ENCODE data around the gene TEKT5.

The TEKT5 gene

DNA sequence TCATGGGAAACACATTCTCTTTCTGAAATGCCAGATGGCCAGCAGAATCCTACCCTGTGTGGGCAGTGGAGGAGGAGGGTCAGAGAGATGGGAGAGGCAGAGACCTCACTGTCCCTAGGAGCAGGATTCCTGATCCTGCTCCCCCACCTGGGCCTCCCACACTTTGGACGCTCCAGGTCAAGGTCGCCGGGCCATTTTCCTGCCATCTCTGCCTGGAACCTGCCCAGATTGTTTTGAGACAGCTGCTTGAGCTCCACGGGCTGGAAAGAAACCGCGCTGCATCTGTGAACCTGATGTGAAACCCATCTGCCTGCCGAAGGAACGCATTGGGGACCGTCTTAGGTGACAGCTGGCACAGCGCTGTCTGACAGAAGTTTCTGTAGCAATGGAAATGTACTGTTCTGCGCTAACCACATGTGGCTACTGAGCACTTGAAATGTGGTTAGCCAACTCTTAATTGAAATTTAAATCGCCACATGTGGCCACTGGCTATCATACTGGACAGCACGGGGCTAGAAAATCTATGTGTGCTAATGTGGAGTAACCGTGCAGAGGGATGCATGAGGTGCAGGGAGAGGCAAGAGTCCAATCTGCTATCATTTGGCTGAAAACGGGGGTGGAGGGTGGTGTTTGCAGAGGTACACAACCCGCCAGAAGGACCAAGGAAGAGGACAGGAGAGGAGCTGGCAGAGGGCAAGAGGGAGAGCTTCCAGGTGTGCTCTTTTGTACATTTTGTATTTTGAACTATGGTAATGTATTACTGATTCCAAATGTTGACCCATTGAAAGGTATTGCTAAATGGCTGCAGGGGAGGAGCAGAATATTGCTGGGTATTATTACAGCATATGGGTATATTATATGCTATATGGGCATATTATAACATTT, 33.5 kb upstream of the TEKT5 start:
- no peak for DNase-seq (ENCODE audit: low spot score in 2 of 2)
- H3K9me3 Mint-ChIP-seq, result no peaks in the 10 kb centered on the region
- no peaks in the 10 kb centered on the region for H3K27me3 Mint-ChIP-seq
- no peak overlapping the region for H3K4me3 Mint-ChIP-seq
- no peak overlapping the region for H3K27ac Mint-ChIP-seq (ENCODE audit: low read depth)
- H3K4me1 Mint-ChIP-seq, result no peaks in the 10 kb centered on the region
- ATAC-seq (replicated peaks; ENCODE audit: extremely low read depth, poor library complexity, severe bottlenecking), result no peak
- no peaks in the 10 kb centered on the region for H3K36me3 Mint-ChIP-seq (ENCODE audit: insufficient read depth)

DNA sequence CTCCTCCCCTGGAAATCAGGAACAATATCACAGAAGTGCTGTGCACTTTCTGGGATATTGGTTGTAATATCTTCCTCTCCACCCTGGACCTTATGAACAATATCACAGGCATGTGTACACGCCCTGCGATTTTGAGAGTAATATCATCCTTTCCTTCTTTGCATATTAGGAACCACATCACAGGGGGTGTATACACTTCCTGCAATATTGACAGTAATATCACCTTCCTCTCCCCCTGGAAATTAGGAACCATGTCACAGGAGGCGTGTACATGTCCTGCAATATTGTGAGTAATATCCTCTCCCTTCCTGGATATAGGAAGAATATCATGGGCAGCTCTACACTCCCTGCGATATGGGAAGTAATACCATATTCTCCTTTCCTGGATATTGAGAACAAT, 14.2 kb upstream of the TEKT5 start:
- no peak for ATAC-seq (replicated peaks; ENCODE audit: extremely low read depth, poor library complexity, severe bottlenecking)
- Mint-ChIP-seq H3K4me3 (no peak overlapping the region), H3K36me3 (ENCODE audit: insufficient read depth) (no peaks in the 10 kb centered on the region), H3K4me1 (no peaks in the 10 kb centered on the region), H3K27me3 (peaks cover 49% of the 10 kb centered on the region), H3K9me3 (no peaks in the 10 kb centered on the region), H3K27ac (ENCODE audit: low read depth) (no peak overlapping the region)
- DNase-seq (ENCODE audit: low spot score in 2 of 2), result no peak

DNA sequence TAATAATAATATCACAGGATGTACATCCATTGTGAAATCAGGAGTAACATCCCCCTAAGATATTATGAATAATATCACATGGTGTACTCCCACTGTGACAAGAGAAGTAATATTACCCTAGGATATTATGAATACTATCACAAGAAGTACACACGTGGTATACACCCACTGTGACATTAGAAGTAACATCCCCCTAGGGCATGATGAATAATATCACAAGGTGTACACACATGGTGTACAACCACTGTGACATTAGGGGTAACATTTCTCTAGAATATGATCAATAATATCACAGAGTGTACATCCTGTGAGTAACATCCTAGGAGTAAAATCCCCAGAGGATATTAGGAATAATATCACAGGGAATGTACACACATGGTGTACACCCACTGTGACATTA, 5.0 kb upstream of the TEKT5 start:
- no peaks in the 10 kb centered on the region for H3K36me3 Mint-ChIP-seq (ENCODE audit: insufficient read depth)
- no peak for ATAC-seq (replicated peaks; ENCODE audit: extremely low read depth, poor library complexity, severe bottlenecking)

DNA sequence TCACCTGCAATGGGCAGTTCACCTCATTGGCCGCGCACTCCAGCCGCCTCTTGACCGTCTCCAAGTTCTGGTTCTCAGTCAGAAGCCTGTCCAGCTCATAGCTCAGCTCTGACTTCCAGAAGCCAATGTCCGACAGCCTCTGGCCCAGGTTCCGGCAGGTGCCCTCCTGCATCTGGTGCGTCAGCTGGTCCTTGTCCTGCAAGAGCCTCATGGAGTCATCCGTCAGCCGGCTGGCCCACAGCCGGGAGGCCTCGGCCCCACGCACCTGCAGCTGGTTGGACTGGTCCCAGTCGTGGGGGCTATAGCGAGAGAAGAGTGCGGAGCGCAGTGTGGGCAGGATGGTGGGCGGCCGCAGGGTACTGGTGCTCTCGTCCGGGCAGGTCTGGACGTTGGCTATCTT, 424 bp downstream of the TEKT5 start:
- ATAC-seq (replicated peaks; ENCODE audit: extremely low read depth, poor library complexity, severe bottlenecking), result no peak
- H3K4me1 Mint-ChIP-seq, result no peaks in the 10 kb centered on the region
- H3K27me3 Mint-ChIP-seq, result peaks cover 75% of the 10 kb centered on the region
- no peaks in the 10 kb centered on the region for H3K36me3 Mint-ChIP-seq (ENCODE audit: insufficient read depth)
- H3K27ac Mint-ChIP-seq (ENCODE audit: low read depth), result no peak overlapping the region
- no peak for DNase-seq (ENCODE audit: low spot score in 2 of 2)
- no peaks in the 10 kb centered on the region for H3K9me3 Mint-ChIP-seq
- no peak overlapping the region for H3K4me3 Mint-ChIP-seq

More for the DNA sequence above, 5.0 kb upstream of the TEKT5 start:
- no peak overlapping the region for H3K4me3 Mint-ChIP-seq
- no peak for DNase-seq (ENCODE audit: low spot score in 2 of 2)
- no peaks in the 10 kb centered on the region for H3K4me1 Mint-ChIP-seq
- H3K9me3 Mint-ChIP-seq, result no peaks in the 10 kb centered on the region
- peaks cover 22% of the 10 kb centered on the region for H3K27me3 Mint-ChIP-seq
- H3K27ac Mint-ChIP-seq (ENCODE audit: low read depth), result no peak overlapping the region

DNA sequence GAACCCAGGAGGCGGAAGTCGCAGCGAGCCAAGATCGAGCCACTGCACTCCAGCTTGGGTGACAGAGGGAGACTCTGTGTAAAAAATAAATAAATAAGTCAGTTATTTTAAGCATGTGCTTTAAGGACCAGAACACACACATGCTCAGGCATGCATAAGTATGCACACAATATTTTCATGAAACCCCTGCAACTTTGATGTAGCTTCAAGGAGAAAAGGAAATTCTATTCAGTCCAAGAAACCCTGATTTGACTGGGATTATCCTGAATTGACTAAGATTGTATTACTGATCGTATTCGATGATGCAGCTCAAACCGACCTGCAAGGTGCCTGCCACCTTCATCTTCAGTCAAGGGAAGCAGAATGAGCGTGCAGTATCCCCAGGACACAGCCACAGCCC, 841 bp downstream of the TEKT5 start:
- Mint-ChIP-seq H3K4me1 (no peaks in the 10 kb centered on the region), H3K36me3 (ENCODE audit: insufficient read depth) (no peaks in the 10 kb centered on the region), H3K27me3 (peaks cover 76% of the 10 kb centered on the region), H3K27ac (ENCODE audit: low read depth) (no peak overlapping the region), H3K4me3 (no peak overlapping the region), H3K9me3 (no peaks in the 10 kb centered on the region)
- ATAC-seq (replicated peaks; ENCODE audit: extremely low read depth, poor library complexity, severe bottlenecking) (no peak), DNase-seq (ENCODE audit: low spot score in 2 of 2) (no peak)

DNA sequence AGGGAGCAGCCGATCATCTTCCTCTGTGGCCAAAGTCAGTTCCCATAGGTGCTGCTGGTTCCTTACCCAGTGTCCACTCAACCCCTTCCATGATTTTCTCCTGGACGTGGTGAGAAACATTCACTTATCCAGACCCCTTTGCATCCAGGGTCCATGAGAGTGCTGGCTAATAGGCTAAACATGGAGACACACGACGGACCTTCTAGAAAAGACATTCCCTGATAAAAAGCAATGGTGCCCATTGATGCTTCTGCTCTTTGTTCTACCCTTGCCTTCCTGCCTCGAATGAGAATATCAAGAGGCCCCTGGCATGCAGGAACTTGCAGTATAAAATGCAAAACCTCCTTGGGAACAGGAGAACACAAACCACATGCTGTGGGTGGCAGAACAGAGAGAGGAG, 2.3 kb downstream of the TEKT5 start:
- H3K9me3 Mint-ChIP-seq, result no peaks in the 10 kb centered on the region
- H3K27me3 Mint-ChIP-seq, result peaks cover 86% of the 10 kb centered on the region
- no peak overlapping the region for H3K27ac Mint-ChIP-seq (ENCODE audit: low read depth)
- DNase-seq (ENCODE audit: low spot score in 2 of 2) (no peak), ATAC-seq (replicated peaks; ENCODE audit: extremely low read depth, poor library complexity, severe bottlenecking) (no peak)
- H3K4me1 Mint-ChIP-seq, result no peaks in the 10 kb centered on the region
- H3K4me3 Mint-ChIP-seq, result no peak overlapping the region
- H3K36me3 Mint-ChIP-seq (ENCODE audit: insufficient read depth), result no peaks in the 10 kb centered on the region

DNA sequence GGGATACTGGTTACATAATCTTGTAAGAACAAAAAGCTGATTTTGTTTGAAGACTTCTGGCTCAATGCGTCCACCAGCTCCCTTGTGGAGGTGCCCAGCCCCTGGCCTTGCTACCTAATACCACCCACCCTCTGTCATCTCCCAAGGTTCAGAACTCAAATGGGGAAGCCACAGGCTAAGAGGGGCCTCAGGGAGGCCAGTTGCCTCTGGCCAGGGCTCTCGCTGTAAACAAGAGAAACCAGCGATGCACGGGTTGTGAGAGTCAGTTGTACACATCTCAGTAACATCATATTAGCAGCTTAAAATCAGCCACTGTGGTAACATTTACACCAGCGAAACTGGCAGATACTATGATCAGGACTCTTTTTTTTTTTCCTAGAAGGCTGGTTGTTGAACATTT, 6.0 kb downstream of the TEKT5 start:
- H3K27me3 Mint-ChIP-seq, result peaks cover 84% of the 10 kb centered on the region
- ATAC-seq (replicated peaks; ENCODE audit: extremely low read depth, poor library complexity, severe bottlenecking) (no peak), DNase-seq (ENCODE audit: low spot score in 2 of 2) (no peak)
- H3K9me3 Mint-ChIP-seq, result no peaks in the 10 kb centered on the region
- no peaks in the 10 kb centered on the region for H3K4me1 Mint-ChIP-seq
- no peak overlapping the region for H3K27ac Mint-ChIP-seq (ENCODE audit: low read depth)
- H3K4me3 Mint-ChIP-seq, result no peak overlapping the region
- H3K36me3 Mint-ChIP-seq (ENCODE audit: insufficient read depth), result no peaks in the 10 kb centered on the region

DNA sequence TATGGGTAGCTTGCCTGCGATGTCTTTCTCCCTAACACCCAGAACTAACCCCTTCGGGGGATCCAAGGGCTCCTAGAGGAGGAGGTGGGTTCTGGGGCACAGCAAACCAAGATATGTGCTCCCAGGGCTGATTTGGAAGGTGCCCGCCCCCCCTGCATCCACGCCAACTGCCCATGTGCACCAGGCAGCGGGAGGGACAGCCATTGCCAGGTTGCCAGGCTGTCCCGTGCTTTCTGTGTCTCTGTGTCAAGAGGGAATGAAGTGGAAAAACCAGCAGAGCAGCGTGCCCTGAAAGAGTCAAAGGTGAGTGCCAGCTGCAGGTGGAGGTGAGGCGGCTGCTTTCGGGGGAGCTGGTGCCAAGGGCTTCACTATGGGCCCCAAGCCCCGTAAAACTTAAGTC, 6.4 kb downstream of the TEKT5 start:
- H3K27me3 Mint-ChIP-seq, result peaks cover 80% of the 10 kb centered on the region
- H3K4me3 Mint-ChIP-seq, result no peak overlapping the region
- no peaks in the 10 kb centered on the region for H3K9me3 Mint-ChIP-seq
- H3K4me1 Mint-ChIP-seq, result no peaks in the 10 kb centered on the region
- no peak overlapping the region for H3K27ac Mint-ChIP-seq (ENCODE audit: low read depth)
- DNase-seq (ENCODE audit: low spot score in 2 of 2) (no peak), ATAC-seq (replicated peaks; ENCODE audit: extremely low read depth, poor library complexity, severe bottlenecking) (no peak)
- H3K36me3 Mint-ChIP-seq (ENCODE audit: insufficient read depth), result no peaks in the 10 kb centered on the region

DNA sequence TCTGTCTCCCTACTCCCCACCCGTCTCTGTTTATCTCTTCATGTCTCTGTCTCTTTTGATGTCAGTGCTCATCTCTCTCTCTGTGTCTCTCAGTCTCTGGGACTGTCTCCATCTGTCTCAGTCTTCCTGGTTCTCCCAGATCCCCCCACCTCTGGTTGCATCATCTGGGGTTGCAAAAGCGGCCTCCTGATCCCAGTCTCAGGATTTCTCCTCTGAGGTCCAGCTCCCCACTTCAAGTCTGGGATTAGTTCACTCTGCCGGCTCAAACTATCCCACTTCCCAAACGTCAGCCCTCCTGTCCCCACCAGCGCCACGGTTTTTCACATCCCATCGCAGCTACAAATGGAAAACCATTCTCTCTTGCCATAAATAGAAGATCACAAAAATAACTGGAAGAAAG, 9.0 kb downstream of the TEKT5 start:
- ATAC-seq (replicated peaks; ENCODE audit: extremely low read depth, poor library complexity, severe bottlenecking) (no peak), DNase-seq (ENCODE audit: low spot score in 2 of 2) (no peak)
- H3K27me3 Mint-ChIP-seq, result peaks cover 76% of the 10 kb centered on the region
- H3K4me3 Mint-ChIP-seq, result no peak overlapping the region
- no peaks in the 10 kb centered on the region for H3K9me3 Mint-ChIP-seq
- no peaks in the 10 kb centered on the region for H3K36me3 Mint-ChIP-seq (ENCODE audit: insufficient read depth)
- H3K4me1 Mint-ChIP-seq, result no peaks in the 10 kb centered on the region
- no peak overlapping the region for H3K27ac Mint-ChIP-seq (ENCODE audit: low read depth)

DNA sequence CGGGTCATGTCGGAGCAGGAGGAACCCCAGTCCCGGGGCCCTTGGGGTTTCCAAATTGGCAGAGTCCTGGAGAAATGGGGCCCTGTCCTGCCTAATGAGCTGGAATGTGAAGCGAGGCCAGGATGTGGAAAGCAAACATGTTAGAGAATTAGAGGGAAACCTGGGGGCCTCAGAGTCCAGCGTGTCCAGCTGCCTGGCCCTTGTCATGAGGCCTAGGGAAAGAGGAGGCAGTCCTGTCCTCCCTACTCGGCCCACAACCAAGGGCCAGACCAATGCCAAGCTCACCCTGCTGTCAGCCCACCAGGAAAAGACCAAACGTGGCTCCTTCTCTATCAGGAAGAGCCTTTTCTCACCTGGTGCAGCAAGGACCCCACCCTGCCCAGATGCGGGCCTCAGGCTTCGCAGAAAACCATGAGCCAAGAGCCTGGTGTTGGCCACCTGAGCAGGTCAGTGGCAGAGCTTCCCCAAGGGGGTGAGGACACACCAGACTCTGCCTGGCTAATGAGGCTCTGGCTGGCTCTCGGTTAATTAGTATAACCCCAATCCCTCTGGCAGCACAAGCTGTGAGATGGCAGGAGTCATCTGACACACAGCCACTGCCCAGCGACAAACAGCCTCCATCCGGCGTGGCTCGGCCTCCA, 10.1 kb downstream of the TEKT5 start:
- ATAC-seq (replicated peaks; ENCODE audit: extremely low read depth, poor library complexity, severe bottlenecking) (no peak), DNase-seq (ENCODE audit: low spot score in 2 of 2) (no peak)
- H3K4me3 Mint-ChIP-seq, result no peak overlapping the region
- no peaks in the 10 kb centered on the region for H3K9me3 Mint-ChIP-seq
- no peak overlapping the region for H3K27ac Mint-ChIP-seq (ENCODE audit: low read depth)
- H3K27me3 Mint-ChIP-seq, result peaks cover 66% of the 10 kb centered on the region
- no peaks in the 10 kb centered on the region for H3K36me3 Mint-ChIP-seq (ENCODE audit: insufficient read depth)
- no peaks in the 10 kb centered on the region for H3K4me1 Mint-ChIP-seq

DNA sequence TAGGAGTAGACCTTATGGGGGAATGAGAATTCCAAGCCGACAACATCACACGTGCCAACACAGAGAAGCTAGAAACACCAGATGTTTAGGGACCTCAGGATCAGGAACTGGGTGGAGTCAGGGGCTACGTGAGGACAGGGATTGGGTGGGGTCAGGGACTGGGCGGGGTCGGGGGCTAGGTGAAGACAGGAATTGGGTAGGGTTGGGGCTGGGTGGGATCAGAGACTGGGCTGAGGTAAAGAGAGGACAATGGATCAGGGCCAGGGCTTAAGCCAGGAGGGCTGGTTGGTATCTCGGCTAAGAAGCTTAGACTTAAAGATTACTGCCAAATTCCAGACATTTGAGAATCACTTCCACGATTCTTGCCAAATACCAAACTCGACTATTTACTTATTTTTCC, 11.6 kb downstream of the TEKT5 start:
- H3K36me3 Mint-ChIP-seq (ENCODE audit: insufficient read depth), result no peaks in the 10 kb centered on the region
- no peaks in the 10 kb centered on the region for H3K9me3 Mint-ChIP-seq
- no peak for ATAC-seq (replicated peaks; ENCODE audit: extremely low read depth, poor library complexity, severe bottlenecking)
- no peak overlapping the region for H3K27ac Mint-ChIP-seq (ENCODE audit: low read depth)
- no peaks in the 10 kb centered on the region for H3K4me1 Mint-ChIP-seq
- no peak for DNase-seq (ENCODE audit: low spot score in 2 of 2)
- peaks cover 56% of the 10 kb centered on the region for H3K27me3 Mint-ChIP-seq
- no peak overlapping the region for H3K4me3 Mint-ChIP-seq

DNA sequence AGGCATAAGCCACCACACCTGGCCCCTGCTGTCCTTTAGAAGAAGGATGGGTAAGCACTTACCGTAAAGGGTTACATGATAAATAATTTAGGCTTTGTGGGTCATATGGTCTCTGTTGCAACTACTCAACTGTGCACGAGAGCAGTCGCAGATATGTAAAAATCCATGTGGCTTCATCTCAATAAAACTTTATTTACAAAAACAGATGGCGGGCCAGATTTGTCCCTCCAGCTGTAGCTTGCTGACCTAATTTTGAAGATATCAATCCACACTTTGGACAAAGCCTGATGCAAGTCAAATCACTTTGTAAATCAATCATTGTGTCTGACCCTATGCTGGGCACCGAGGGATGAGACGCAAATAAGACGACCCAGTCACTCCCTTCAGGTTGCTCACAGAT, 12.1 kb downstream of the TEKT5 start:
- H3K9me3 Mint-ChIP-seq, result no peaks in the 10 kb centered on the region
- H3K27ac Mint-ChIP-seq (ENCODE audit: low read depth), result no peak overlapping the region
- no peak overlapping the region for H3K4me3 Mint-ChIP-seq
- DNase-seq (ENCODE audit: low spot score in 2 of 2) (no peak), ATAC-seq (replicated peaks; ENCODE audit: extremely low read depth, poor library complexity, severe bottlenecking) (no peak)
- H3K36me3 Mint-ChIP-seq (ENCODE audit: insufficient read depth), result no peaks in the 10 kb centered on the region
- H3K27me3 Mint-ChIP-seq, result peaks cover 57% of the 10 kb centered on the region
- no peaks in the 10 kb centered on the region for H3K4me1 Mint-ChIP-seq
